ENCODE measurements around the gene PIWIL4.
"Not testable (repeated sequence)": the region's sequence is repeated elsewhere in the genome, so short reads cannot be mapped to it uniquely, and the experiment has no call there.

The PIWIL4 gene

DNA sequence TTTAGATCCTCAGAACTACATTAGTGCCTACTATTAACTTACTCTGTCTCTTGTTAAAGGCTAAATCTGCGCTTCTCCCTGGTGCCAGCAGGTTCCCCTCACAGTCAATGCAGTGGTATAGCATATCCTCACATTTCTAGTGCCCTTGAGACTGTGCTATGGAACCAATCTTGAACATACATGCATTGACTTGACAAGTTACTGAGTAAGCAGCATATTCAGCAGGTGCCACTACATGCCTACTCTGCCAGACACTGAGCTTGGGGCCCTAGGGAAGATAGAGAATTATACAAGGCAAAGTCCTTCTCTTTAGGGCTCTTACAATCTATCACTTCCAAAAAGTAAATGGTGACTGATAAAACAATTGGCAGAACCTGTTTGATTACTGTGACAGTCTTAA lies 20.3 kb upstream of the PIWIL4 start:
- no peak for DNase-seq (ENCODE audit: low read depth in 2 of 2)

DNA sequence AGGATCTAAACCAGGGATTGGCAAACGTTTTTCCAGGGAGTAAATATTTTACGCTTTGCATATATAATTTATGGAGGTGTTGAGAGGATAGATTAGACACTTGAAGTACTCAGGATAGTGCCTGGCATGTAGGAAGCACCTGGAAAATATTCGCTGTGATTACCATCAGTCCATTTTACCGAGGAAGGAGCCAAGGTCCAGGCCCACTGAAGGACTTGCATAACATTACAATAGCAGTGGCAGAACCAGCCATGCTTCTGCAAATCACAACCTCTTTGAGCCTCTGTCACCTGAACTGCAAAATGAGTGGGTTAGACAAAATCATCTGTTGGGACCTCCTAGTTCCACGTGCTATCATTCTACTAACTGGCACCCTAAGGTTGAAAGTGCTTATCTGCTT lies 18.0 kb upstream of the PIWIL4 start:
- no peak for DNase-seq (ENCODE audit: low read depth in 2 of 2)

DNA sequence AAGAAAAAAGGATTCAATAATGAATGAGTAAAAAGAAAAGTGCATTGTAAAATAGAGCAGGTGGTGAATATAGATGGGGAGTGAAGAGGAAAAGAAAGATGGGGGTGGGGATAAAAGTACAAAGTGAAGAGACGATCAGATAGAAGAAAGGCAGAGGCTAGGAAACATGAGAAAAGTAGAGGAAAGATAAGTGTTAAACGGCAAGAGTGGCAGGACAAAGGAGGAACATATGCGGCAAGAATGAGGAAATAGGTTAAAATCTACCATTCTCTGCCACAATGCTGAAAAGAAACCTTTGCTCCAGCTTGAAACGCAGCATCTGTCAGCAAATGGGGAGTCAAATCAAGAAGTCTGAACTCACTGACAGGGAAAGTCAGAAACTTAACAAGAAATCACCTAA lies 16.7 kb upstream of the PIWIL4 start:
- DNase-seq (ENCODE audit: low read depth in 2 of 2) = no peak

DNA sequence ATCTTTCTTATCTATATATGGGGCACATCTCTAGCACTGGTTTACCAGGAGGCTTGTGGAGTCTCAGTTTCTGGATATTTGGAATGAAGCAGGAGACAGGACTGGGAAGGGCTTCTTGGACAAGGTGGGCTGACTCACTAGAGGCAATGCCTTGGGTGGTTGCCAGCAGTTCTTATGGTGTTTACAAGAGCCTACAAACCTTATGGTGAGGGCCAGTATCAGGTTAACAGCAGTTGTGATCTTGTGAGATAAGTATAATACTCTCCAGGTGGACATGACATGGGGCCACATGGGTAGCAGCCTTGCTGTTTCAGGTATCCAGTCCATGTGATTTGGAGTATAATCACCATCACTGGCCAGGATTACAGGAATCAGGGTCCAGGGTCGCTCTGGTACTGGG lies 13.2 kb upstream of the PIWIL4 start:
- DNase-seq (ENCODE audit: low read depth in 2 of 2) = no peak

DNA sequence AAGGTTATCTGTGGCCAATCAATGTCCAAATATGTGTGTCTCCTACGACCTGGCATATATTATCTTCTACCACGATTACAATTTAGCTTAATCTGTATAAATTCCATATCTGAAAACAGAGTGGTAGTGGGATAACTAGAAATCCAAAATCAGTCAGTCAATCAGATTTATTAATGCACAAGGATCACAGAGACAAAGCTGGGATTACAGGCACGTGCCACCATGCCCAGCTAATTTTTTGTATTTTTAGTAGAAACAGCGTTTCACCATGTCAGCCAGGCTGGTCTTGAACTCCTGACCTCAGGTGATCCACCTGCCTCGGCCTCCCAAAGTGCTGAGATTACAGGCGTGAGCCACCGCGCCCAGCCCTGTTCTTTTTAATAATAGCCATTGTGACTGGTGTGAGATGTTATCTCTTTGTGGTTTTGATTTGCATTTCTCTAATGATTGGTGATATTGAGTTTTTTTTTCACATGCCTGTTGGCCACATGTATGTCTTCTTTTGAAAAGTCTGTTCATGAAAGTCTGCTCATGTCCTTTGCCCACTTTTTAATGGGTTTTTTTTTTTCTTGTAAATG lies 11.3 kb upstream of the PIWIL4 start:
- DNase-seq (ENCODE audit: low read depth in 2 of 2) = not testable (repeated sequence)

DNA sequence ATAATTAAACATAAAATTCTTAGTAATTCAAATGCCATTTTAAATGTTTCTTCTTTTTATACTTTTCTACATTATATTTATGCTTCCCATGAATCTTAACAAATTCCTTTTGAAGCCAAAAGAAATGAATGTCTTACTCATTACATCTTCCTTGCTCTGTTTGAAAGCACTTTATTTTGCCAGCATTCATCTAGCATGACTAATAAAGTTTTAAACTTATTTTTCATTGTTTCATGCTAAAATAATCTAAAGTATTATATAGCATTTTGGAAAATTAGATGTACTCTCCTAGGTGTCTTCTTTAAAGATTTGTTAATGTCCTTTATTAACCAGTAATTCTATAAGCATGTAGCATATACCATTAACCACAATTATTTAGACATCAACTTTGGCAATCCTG lies 9.7 kb upstream of the PIWIL4 start:
- DNase-seq (ENCODE audit: low read depth in 2 of 2) = no peak

DNA sequence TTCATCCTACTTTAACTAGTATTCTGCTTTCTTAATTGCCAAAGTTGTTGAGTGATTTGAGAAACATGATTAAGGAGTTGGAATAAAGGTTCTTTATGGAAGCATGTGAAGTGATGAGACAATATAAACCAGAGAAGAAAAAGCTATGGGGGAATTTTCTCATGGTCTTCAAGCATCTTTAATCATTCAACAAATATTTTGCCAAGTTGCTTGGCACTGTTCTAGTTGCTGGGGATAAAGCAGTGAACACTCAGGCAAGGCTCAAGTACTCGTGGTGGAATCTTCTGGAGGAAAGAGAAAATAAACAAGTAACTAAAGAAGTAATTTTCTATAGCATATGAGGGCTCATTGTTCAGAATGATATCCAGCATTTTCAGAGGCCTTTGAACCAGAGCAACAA lies 9.2 kb upstream of the PIWIL4 start:
- no peak for DNase-seq (ENCODE audit: low read depth in 2 of 2)

DNA sequence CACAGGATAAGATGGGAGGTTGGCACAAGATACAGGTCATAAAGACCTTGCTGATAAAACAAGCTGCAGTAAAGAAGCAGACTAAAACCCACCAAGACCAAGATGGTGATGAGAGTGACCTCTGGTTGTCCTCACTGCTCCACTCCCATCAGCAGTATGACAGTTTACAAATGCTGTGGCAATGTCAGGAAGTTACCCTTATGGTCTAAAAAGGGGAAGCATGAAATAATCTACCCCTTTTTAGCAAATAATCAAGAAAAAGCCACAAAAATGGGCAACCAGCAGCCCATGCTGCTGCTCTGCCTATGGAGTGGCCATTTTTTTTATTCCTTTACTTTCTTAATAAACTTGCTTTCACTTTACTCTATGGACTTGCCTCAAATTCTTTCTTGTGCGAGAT lies 8.7 kb upstream of the PIWIL4 start:
- no peak for DNase-seq (ENCODE audit: low read depth in 2 of 2)

DNA sequence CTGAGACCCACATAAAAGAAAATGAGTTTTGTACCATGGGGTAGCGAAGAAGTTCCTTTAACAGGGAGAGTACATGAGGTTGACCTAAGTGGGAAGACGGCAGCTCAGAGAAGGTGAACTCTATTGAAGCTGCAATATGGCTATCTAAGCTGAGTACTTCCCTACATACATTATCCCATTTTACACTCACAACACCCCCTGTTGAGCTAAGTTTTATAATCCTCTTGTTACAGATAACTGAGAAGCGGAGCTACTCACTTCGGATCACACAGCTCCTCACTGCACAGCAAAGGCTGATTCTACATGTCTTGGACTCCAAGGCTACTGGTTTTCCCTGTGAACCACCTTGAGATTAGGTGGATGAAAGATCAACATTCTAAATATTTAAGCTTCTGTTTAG lies 8.2 kb upstream of the PIWIL4 start:
- no peak for DNase-seq (ENCODE audit: low read depth in 2 of 2)

DNA sequence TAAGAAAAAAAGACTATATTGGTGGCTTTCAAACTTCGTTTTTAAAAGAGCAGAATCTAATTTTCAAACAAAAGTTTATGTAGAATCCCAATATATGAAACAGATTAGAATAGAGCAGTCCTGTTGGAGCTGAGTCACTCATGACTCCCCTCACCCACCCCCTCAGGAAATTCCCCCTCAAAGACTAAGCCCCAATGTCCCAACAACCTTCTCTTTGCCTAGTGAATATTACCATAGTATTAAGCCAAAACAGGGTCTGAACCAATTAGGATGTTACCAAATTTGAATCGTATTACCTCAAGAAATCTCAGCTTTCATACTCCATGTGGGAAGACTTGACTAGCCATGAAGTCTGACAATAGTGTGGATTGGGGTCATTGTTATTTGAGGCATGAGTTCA lies 7.8 kb upstream of the PIWIL4 start:
- no peak for DNase-seq (ENCODE audit: low read depth in 2 of 2)

DNA sequence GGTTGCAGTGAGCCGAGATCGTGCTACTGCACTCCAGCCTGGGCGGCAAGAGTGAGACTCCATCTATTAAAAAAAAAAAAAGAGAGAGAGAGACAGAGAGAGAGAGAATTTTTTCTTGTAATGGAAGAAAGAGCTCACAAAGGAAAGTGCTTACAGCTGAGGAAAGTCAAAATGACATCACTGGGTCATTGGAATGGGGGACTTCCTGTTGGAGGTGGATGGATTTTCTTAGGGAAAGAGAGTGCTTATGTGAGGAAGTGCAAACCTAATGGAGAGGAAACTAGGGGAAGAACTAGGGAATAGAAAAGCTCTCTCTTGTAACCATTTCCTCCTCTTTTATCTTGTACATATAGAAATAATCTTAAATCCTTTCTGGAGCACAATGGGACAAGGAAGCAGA lies 6.3 kb upstream of the PIWIL4 start:
- DNase-seq (ENCODE audit: low read depth in 2 of 2) = no peak

DNA sequence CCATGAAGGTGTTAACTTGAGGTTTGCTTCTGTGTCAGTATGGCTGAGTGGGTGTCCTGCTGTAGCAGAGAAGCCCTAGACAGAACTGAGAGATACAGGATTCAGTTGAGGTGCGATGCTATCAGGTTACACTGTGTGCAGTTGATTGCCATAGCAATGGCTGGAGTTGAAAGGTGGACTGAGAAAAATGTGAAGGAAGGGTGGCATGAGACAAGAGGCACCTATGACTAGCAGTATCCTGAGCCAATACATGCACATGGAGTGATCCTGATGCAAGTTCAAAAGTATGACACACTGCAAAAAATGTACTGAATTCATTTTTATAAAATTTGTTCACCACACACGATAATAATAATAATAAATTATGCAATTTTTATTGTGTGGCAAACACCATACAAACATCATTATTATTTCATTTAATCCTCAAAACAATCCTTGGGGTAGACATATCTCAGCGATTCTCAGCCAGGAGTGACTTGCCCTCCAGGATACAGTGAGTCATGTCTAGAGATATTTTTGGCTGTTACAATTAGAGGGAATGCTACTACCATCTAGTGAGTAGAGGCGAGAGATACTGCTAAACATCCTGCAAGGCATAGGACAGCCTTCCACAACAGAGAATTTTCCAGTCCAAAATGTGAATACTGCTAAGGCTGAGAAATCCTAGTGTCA lies 3.9 kb upstream of the PIWIL4 start:
- no peak for DNase-seq (ENCODE audit: low read depth in 2 of 2)

DNA sequence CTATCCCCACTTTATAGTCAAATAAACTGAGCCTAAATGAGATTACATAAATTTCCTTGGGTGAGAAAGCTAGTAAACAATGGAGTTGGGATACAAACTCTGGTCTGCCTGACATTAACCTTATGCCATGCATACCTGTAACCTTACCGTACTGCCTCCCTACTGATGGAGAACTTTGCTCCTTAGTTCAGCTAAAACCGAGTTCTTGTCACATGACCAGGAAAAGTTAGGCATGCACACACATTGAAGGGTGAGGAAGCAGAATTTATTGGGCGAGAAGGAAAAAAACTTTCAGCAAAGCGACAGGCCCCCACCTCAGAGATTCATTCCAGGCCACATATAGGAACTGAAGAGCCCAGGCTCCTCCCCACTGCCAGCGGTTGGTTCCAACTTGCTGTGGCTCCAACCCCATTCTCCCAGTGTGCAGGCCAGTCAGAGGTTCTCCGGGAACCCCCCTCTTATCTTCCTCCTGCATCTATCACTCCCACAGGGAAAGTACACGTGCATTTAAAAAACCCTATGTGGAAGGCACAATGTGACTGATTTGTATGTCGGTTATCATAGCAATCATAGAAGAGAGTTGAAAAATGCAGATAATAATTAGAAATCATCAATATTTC lies 3.2 kb upstream of the PIWIL4 start:
- no peak for DNase-seq (ENCODE audit: low read depth in 2 of 2)

DNA sequence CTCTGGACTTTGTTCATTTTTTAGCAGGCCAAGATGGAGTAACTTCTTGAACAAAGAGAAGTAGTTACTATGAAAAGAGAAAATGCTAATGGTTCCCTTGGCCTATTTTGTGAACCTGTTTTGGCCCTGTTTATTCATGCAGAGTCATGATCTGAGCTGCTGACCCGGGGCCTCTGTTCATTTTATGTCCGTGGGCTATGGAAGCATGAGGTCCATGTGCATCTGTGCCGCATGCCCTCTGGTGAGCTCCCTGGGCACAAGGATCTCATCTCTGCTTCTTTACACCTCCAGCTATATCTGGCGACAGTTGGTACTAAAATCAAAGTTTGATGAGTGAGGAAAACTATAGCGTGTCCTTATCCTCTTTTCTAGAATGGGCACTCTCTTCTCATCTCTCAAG lies 1.0 kb downstream of the PIWIL4 start:
- DNase-seq (ENCODE audit: low read depth in 2 of 2) = no peak

DNA sequence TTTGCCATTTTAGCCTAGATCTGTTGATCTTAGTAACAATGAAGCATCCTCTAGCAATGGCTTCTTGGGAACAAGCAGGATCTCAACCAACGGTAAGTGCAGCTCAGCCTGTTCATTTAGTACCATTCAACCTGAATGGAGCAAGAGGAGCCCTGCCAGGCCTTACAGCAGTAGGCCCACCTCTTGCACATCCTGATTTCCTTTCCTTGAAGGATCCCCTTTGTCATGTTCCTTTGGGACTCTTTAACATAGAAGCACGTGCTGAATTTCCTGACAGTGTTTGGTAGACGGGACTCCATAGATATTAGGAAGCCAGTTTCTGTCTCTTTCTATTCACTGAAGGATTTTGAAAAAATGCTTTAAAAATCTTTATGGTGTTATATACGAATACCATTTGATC lies 1.5 kb downstream of the PIWIL4 start:
- no peak for DNase-seq (ENCODE audit: low read depth in 2 of 2)

DNA sequence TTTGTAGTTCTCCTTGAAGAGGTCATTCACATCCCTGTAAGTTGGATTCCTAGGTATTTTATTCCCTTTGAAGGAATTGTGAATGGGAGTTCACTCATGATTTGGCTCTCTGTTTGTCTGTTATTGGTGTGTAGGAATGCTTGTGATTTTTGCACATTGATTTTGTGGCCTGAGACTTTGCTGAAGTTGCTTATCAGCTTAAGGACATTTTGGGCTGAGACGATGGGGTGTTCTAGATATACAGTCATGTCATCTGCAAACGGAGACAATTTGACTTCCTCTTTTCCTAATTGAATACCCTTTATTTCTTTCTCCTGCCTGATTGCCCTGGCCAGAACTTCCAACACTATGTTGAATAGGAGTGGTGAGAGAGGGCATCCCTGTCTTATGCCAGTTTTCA lies 5.8 kb downstream of the PIWIL4 start:
- not testable (repeated sequence) for DNase-seq (ENCODE audit: low read depth in 2 of 2)

DNA sequence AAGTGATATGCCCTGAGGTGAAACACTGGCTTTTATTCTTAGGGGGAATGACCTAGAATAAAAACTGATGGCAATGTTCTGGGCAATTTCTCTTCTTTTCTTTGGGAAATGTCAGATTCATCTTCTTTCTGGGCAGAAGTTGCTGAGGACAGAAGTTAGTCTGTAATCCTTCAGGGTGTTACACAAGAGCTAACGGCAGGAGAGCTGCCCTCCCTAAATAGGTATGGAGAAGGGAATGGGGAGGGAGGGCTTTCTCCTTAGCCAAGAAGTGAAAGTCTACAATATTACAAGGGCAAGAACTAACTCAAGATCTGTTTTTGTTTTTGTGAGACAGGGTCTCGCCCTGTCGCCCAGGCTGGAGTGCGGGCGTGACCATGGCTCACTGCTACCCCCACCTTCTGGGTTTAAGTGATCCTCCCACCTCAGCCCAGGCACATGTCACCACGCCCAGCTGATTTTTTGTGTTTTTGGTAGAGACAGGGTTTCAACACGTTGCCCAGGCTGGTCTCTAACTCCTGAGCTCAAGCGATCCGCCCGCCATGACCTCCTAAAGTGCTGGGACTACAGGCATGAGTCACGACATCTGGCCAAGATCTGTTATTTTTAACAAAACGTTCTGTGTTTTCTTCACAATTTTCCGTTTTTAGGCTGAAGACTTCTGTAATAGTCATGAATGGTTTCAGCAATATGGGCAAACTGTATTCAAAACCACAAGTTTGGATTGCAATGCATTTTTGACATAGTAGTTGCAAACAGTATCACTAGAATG lies 7.2 kb downstream of the PIWIL4 start:
- no peak for DNase-seq (ENCODE audit: low read depth in 2 of 2)

DNA sequence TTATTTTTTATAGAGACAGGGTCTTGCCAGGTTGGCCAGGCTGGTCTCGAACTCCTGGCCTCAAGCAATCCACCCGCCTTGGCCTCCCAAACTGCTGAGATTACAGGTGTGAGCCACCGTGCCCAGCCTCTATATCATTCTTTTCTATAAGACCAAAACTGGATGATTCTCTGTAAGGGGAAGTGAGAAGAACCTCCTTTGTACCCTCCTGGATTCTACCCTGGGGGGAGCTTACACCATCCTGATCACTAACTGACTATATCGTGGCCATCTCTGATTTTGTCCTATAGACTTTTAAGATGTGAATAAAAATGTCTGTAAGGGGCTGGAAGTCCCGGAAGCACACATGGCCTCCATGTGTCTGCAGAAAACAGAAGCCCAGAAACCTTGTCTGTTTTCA lies 9.1 kb downstream of the PIWIL4 start:
- no peak for DNase-seq (ENCODE audit: low read depth in 2 of 2)

DNA sequence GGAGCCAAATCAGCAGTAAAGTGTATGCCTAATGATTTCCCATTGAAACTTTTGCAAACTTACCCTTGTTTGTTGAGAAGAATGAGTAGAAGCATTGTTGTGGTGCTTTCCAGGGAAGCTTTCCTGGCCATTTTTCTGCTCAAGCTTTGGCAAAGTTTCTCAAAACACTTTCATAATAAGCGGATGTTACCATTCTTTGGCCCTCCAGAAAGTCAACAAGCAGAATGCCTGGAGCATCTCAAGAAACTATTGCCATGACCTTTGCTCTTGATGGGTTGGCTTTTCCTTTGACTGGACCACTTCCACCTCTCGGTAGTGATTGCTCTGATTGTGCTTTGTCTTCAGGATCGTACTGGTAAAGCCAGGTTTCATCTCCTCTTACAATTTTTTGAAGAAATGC lies 10.7 kb downstream of the PIWIL4 start:
- DNase-seq (ENCODE audit: low read depth in 2 of 2) = no peak

DNA sequence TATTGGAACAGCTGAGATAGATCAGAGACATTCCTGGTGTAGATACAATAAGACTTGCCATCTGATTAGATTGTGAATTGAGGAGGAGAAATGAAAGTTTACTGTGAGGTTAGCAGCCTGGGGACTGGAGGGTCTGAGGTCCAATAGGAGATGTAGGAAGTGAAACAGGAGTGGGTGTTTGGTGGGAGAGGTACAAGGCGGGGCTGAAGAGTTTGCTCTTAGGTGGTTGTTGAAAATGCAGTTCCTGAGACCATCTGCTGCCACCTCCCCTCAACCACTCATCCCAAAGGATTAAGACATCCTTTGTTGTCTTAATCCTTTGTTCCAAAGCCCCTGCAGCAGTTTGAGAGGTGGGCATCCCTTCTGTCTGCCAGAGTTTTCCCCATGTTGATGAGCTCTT lies 14.8 kb downstream of the PIWIL4 start:
- DNase-seq (ENCODE audit: low read depth in 2 of 2) = no peak

DNA sequence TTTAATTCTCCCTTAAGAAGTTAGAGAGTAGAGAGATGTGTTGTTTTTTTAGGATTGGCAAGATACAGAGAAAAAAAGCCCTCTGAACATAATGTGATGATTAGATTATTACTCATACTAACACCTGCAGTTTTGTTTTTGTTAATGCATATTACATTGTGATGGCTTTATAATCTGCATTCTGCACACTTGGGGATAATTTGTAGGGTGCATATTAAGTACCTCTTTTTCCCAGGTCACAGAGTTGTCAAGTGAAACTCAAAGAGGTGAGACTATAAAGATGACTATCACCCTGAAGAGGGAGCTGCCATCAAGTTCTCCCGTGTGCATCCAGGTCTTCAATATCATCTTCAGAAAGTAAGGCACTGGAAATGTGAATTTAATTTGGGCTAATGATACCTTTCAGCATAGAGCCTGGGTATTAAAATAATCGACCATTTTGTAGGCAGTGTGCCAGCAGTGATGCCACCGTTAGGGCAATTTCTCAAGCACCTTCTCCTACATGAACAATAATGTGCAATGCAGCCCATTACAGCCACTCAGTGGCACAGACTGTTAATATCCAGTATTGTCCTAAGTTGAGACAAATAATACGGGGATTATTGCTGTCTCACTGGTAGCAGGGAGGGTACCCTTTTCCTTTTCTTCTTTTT lies 16.2 kb downstream of the PIWIL4 start:
- DNase-seq (ENCODE audit: low read depth in 2 of 2) = no peak

DNA sequence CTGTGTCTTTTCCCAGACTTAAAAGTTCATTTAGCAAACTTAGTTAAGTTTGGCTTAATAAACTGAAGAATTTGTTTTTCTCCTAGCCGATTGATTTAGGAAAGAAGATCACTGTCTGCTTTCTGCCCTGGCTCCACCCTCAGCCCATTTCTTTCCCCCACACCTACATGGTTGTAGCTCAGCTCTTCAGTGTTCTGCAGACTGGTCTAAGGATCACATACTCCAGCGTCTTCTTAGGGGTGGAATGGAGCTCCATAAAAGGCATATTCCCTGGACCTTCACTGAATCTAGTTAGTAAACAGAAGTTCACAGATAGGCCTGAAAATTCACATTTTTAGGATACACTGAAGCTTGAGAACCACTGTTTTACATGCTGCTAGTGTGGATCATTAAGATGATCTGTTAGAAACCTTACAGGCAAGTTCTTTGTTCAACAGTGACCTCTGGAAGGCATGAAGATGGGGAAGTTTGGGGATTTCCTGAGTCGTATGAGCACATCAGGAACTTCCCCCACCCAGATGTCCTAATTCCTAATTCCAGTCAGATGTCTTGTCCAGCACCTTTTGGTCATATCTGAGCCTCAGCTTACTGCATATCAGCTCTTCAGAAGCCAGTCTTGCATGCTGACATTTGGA lies 16.8 kb downstream of the PIWIL4 start:
- no peak for DNase-seq (ENCODE audit: low read depth in 2 of 2)
